ENCODE data around the gene TBX5.
"Not testable (repeated sequence)": the region's sequence is repeated elsewhere in the genome, so short reads cannot be mapped to it uniquely, and the experiment has no call there.

TBX5 gene

GRCh38 chr12:114371250-114371649, 34.7 kb downstream of the TBX5 start:
- DNase-seq (ENCODE audit: insufficient read length, low spot score) (no peak), FAIRE-seq (no peak)
- no peak for TF ChIP-seq CTCF (IDR thresholded peaks at IDR 0.05; ENCODE audit: insufficient read depth, missing control alignments)

- TF ChIP-seq CTCF (IDR thresholded peaks at IDR 0.05; ENCODE audit: insufficient read depth, missing control alignments): no peak
- FAIRE-seq: no peak
These were observed 37.1 kb downstream of the TBX5 start for GRCh38 chr12:114368685-114369452.

GRCh38 chr12:114361992-114362391, 44.0 kb downstream of the TBX5 start:
- TF ChIP-seq CTCF (IDR thresholded peaks at IDR 0.05; ENCODE audit: insufficient read depth, missing control alignments): no peak
- no peak for FAIRE-seq

More at GRCh38 chr12:114368685-114369452, 37.1 kb downstream of the TBX5 start:
- DNase-seq (ENCODE audit: insufficient read length, low spot score): no peak

GRCh38 chr12:114361545-114361944, 44.4 kb downstream of the TBX5 start:
- no peak for TF ChIP-seq CTCF (IDR thresholded peaks at IDR 0.05; ENCODE audit: insufficient read depth, missing control alignments)
- DNase-seq (ENCODE audit: insufficient read length, low spot score): no peak
- FAIRE-seq: no peak

More at GRCh38 chr12:114361992-114362391, 44.0 kb downstream of the TBX5 start:
- DNase-seq (ENCODE audit: insufficient read length, low spot score): no peak

- DNase-seq (ENCODE audit: insufficient read length, low spot score): no peak
- TF ChIP-seq CTCF (IDR thresholded peaks at IDR 0.05; ENCODE audit: insufficient read depth, missing control alignments): no peak
- FAIRE-seq: no peak
These were observed 45.5 kb downstream of the TBX5 start for GRCh38 chr12:114360485-114360884.

- FAIRE-seq (no peak), DNase-seq (ENCODE audit: insufficient read length, low spot score) (no peak)
- no peak for TF ChIP-seq CTCF (IDR thresholded peaks at IDR 0.05; ENCODE audit: insufficient read depth, missing control alignments)
These were observed 50.4 kb downstream of the TBX5 start for GRCh38 chr12:114355389-114356088.

- FAIRE-seq; DNase-seq (ENCODE audit: insufficient read length, low spot score): not testable (repeated sequence)
These were observed 56.7 kb downstream of the TBX5 start for GRCh38 chr12:114349239-114349638.

Measured in D721Med (cell line).